GM12878 (cell line): ENCODE measurements around the gene NR1D2. TPM values are rescaled to one million over a fixed set of nuclear protein-coding genes. Genes with fewer than 3 reads are reported as not detected.

Source experiments
- ATAC-seq: fragments of 200-7000 bp; cut with Tn5 transposase; 3 replicates; pipeline ENCODE4 v1.9.1; 2020; ENCODE audit warnings: mild to moderate bottlenecking, moderate library complexity
- BruUV-seq: library from RNA; stranded (reverse); fragments of 400-500 nt; replicated peaks from 2 replicates; lab custom pipeline; 2021; lab: Mats Ljungman, UMichigan
- CTCF ChIA-PET: fragments of 300-600 bp; sonication (Branson Sonifier 250); formaldehyde crosslinking; extraction: SDS; loops from one replicate; lab custom pipeline; 2021; ENCODE audit warnings: inconsistent platforms; lab: Yijun Ruan, JAX
- POLR2A ChIA-PET: fragments of 350-600 bp; formaldehyde crosslinking; extraction: SDS; loops from one replicate; lab custom pipeline; 2021; ENCODE audit warnings: inconsistent platforms; lab: Charles Lee
- RAD21 ChIA-PET: fragments of 300-600 bp; sonication (Branson Sonifier 250); formaldehyde crosslinking; loops from one replicate; lab custom pipeline; 2023; ENCODE audit warnings: antibody characterized with exemption; ENCODE audit not compliant: unreplicated experiment; lab: Charles Lee
- SMC1A ChIA-PET: fragments of 300-600 bp; sonication (Branson Sonifier 250); formaldehyde crosslinking; loops from one replicate; lab custom pipeline; 2023; ENCODE audit not compliant: unreplicated experiment, uncharacterized antibody; lab: Charles Lee
- DNase-seq: peaks from one replicate; pipeline ENCODE4 v3.0.0-alpha.2; 2011; ENCODE audit warnings: low read depth, low spot score
- FAIRE-seq: peaks from 3 replicates; lab custom pipeline; 2011; peaks lifted over from hg19 to GRCh38; lab: Jason Lieb, UNC
- H2AFZ ChIP-seq: 2 replicates; pipeline ENCODE4 v1.6.0; 2011; ENCODE audit warnings: low read depth, low read length, control low read depth; ENCODE audit not compliant: control insufficient read depth
- H3K27ac ChIP-seq: 2 replicates; pipeline ENCODE4 v1.5.1; 2011; ENCODE audit warnings: control low read depth; ENCODE audit not compliant: control insufficient read depth, insufficient read depth
- H3K27me3 ChIP-seq, 2 experiments: replicated peaks in 1 of 2; 2 replicates each; pipeline versions ENCODE4 v1.6.0 to v1.6.1; 2011; ENCODE audit warnings: low read length in 1 of 2; ENCODE audit not compliant: control insufficient read depth in 2 of 2, insufficient read depth in 2 of 2
- H3K36me3 ChIP-seq, 2 experiments: 2 replicates each; pipeline ENCODE4 v1.5.1; 2011; ENCODE audit warnings: low read length in 1 of 2; ENCODE audit not compliant: control insufficient read depth in 2 of 2, insufficient read depth in 2 of 2
- H3K4me1 ChIP-seq: 2 replicates; pipeline ENCODE4 v1.6.1; 2011; ENCODE audit warnings: mild to moderate bottlenecking, low read length, moderate library complexity, mixed read lengths; ENCODE audit not compliant: control insufficient read depth, insufficient read depth
- H3K4me2 ChIP-seq: 2 replicates; pipeline ENCODE4 v1.6.0; 2011; ENCODE audit warnings: control low read depth; ENCODE audit not compliant: control insufficient read depth, insufficient read depth
- H3K4me3 ChIP-seq: fragments of 200-600 bp; sonication (generic); 2 replicates; pipeline ENCODE4 v1.5.1; 2016
- H3K79me2 ChIP-seq: 2 replicates; pipeline ENCODE4 v1.6.0; 2011; ENCODE audit warnings: low read length; ENCODE audit not compliant: control insufficient read depth, insufficient read depth
- H3K9ac ChIP-seq: 2 replicates; pipeline ENCODE4 v1.8.0; 2011; ENCODE audit warnings: low read length, control low read depth, mixed read lengths; ENCODE audit not compliant: control insufficient read depth, insufficient read depth
- H3K9me3 ChIP-seq: replicated peaks from 3 replicates; pipeline ENCODE4 v1.5.1; 2011; ENCODE audit warnings: mild to moderate bottlenecking, low read length; ENCODE audit not compliant: control insufficient read depth, insufficient read depth
- H4K20me1 ChIP-seq: 2 replicates; pipeline ENCODE4 v1.6.0; 2011; ENCODE audit not compliant: control insufficient read depth, insufficient read depth
- BRCA1 ChIP-seq: IDR thresholded peaks from 2 replicates; pipeline ENCODE4 v1.6.1; 2011; ENCODE audit warnings: low read depth, low read length, improper control_type of control experiment
- CHD4 ChIP-seq: fragments of 200-600 bp; sonication (generic); IDR thresholded peaks from 2 replicates; pipeline ENCODE4 v1.6.1; 2016; ENCODE audit warnings: mild to moderate bottlenecking
- FOS ChIP-seq: IDR thresholded peaks from 3 replicates; pipeline ENCODE4 v1.6.1; 2011; ENCODE audit warnings: borderline replicate concordance; ENCODE audit not compliant: insufficient read length; ENCODE audit errors: extremely low read depth
- IRF4 ChIP-seq: IDR thresholded peaks from 2 replicates; pipeline ENCODE4 v1.6.1; 2011; ENCODE audit warnings: low read depth, low read length
- RAD21 ChIP-seq: IDR thresholded peaks from 2 replicates; pipeline ENCODE4 v1.6.1; 2011; ENCODE audit warnings: mild to moderate bottlenecking, low read depth, low read length, moderate library complexity; ENCODE audit not compliant: insufficient read depth
- RELA ChIP-seq: fragments of 450-650 bp; IDR thresholded peaks from 2 replicates; pipeline ENCODE4 v1.8.0; 2014; ENCODE audit warnings: borderline replicate concordance; ENCODE audit not compliant: partially characterized antibody
- SUPT20H ChIP-seq: IDR thresholded peaks from 2 replicates; pipeline ENCODE4 v1.6.1; 2011; ENCODE audit warnings: low read depth, mild to moderate bottlenecking, low read length, moderate library complexity, borderline replicate concordance; ENCODE audit not compliant: control insufficient read depth
- TARDBP ChIP-seq: IDR thresholded peaks from 2 replicates; pipeline ENCODE4 v1.6.1; 2016; ENCODE audit warnings: borderline replicate concordance
- WGBS: methylation state at CpG from one replicate; pipeline ENCODE4 v1.1.6; 2016; ENCODE audit warnings: low lambda C conversion rate; ENCODE audit not compliant: insufficient replicate concordance, insufficient coverage; ENCODE audit errors: missing lambda C conversion rate; 5-methylcytosine and 5-hydroxymethylcytosine counted together
- in situ Hi-C: fragments of 300-500 bp; cut with MboI; formaldehyde crosslinking; loops from 9 replicates; pipeline ENCODE4 v1.14.3; 2018; ENCODE audit warnings: mixed read lengths
- intact Hi-C: fragments of 100-400 bp; cut with micrococcal nuclease; formaldehyde crosslinking; loops from one replicate; pipeline ENCODE4 v1.14.2; 2022; ENCODE audit not compliant: unreplicated experiment
- polyA plus RNA-seq, 11 experiments: library from polyadenylated mRNA; depleted of rRNA in 4 of 11; unstranded in 6 of 11; stranded (reverse) in 5 of 11; fragments of >200 nt; fragmentation: Nextera tagmentation in 4 of 11; fragmentation: Illumina TruSeq in 1 of 11; extraction: Ambion mirVana in 4 of 11; extraction: Trizol in 1 of 11; gene quantifications; 1 replicate in 1 of 11; 2 replicates in 10 of 11; pipeline versions ENCODE4 v1.2.1 to v1.2.3, GENCODE V29; 2011 to 2016; ENCODE audit warnings: inconsistent platforms in 2 of 11, missing spikeins in 2 of 11, low read depth in 1 of 11
- total RNA-seq, 4 experiments: library from RNA; depleted of rRNA in 3 of 4; stranded (reverse); fragments of >200 nt in 3 of 4; fragmentation: Illumina TruSeq in 1 of 4; extraction: Trizol in 1 of 4; gene quantifications; 2 replicates each; pipeline versions ENCODE4 v1.2.1 to v1.2.3, GENCODE V29; 2013 to 2021
- TF ChIP-seq, protein P1 (sequence below): fragments of 450-650 bp; IDR thresholded peaks from 2 replicates; pipeline ENCODE4 v1.6.1; 2018; ENCODE audit warnings: borderline replicate concordance, mild to moderate bottlenecking; ENCODE audit not compliant: partially characterized antibody
- TF ChIP-seq, protein P2 (sequence below): IDR thresholded peaks from 2 replicates; pipeline ENCODE4 v1.6.1; 2012; ENCODE audit warnings: improper control_type of control experiment, low read depth, low read length; ENCODE audit not compliant: insufficient replicate concordance

Gene NR1D2
- total and polyA plus RNA-seq, 10 of the 15 experiments (the other 5 are each of a cell fraction or from before 2014, with no cell fraction given): 0.67 to 5.3 (median 2.6) TPM

DNA sequence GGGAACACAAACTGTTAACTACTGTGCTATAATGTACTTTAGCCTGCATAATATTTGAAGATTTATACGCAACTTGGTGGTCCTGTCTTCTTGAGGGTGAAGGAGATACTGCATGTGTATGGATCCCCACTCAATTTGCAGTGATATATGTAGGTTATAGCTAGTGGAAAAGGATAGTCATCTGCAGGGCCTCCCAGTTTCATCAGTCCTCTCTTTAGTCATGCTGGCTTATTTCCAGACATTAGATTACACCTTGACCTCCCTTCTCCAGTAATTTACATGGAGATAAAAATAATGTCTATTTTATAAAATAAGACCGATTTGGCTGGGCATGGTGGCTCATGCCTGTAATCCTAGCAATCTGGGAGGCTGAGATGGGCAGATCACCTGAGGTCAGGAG lies 3.7 kb downstream of the NR1D2 start:
- intact Hi-C loops: loop anchor here (5.0 to 10.0 kb wide), 2 partner anchors 186 to 294 kb away; no protein-coding TSS in a partner anchor
- Histone ChIP-seq H3K4me3 (no peak overlapping the region), H3K27me3 (no peaks in the 10 kb centered on the region), H2AFZ (no peak overlapping the region), H3K36me3 (no peaks in the 10 kb centered on the region), H3K27ac (no peak overlapping the region), H3K79me2 (peaks cover 28% of the 10 kb centered on the region), H3K9ac (no peak overlapping the region), H3K4me2 (no peak overlapping the region; the same call in 1 of the 2 replicates), H3K4me1 (peaks cover 20% of the 10 kb centered on the region), H3K9me3 (no peaks in the 10 kb centered on the region), H4K20me1 (no peaks in the 10 kb centered on the region)
- ChIA-PET RAD21 (no interaction called here), SMC1A (interaction anchor here (1.2 kb wide), 1 partner anchor 111 kb away, joined by 3 read pairs; no protein-coding TSS in a partner anchor), CTCF (interaction anchor here (0.5 to 3.0 kb wide), 4 partner anchors 10 to 176 kb away, joined by 3 to 15 read pairs (median 4); no protein-coding TSS in a partner anchor), POLR2A (interaction anchor here (0.6 to 1.0 kb wide), 3 partner anchors 28 to 32 kb away, joined by 3 read pairs; partner anchors contain the start of genes NKIRAS1 and RPL15)
- TF ChIP-seq FOS: no peak
- TF ChIP-seq, protein P1, sequence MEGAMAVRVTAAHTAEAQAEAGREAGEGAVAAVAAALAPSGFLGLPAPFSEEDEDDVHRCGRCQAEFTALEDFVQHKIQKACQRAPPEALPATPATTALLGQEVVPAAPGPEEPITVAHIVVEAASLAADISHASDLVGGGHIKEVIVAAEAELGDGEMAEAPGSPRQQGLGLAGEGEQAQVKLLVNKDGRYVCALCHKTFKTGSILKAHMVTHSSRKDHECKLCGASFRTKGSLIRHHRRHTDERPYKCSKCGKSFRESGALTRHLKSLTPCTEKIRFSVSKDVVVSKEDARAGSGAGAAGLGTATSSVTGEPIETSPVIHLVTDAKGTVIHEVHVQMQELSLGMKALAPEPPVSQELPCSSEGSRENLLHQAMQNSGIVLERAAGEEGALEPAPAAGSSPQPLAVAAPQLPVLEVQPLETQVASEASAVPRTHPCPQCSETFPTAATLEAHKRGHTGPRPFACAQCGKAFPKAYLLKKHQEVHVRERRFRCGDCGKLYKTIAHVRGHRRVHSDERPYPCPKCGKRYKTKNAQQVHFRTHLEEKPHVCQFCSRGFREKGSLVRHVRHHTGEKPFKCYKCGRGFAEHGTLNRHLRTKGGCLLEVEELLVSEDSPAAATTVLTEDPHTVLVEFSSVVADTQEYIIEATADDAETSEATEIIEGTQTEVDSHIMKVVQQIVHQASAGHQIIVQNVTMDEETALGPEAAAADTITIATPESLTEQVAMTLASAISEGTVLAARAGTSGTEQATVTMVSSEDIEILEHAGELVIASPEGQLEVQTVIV: no peak
- no peak for TF ChIP-seq CHD4
- no peak for TF ChIP-seq RAD21
- TF ChIP-seq, protein P2, sequence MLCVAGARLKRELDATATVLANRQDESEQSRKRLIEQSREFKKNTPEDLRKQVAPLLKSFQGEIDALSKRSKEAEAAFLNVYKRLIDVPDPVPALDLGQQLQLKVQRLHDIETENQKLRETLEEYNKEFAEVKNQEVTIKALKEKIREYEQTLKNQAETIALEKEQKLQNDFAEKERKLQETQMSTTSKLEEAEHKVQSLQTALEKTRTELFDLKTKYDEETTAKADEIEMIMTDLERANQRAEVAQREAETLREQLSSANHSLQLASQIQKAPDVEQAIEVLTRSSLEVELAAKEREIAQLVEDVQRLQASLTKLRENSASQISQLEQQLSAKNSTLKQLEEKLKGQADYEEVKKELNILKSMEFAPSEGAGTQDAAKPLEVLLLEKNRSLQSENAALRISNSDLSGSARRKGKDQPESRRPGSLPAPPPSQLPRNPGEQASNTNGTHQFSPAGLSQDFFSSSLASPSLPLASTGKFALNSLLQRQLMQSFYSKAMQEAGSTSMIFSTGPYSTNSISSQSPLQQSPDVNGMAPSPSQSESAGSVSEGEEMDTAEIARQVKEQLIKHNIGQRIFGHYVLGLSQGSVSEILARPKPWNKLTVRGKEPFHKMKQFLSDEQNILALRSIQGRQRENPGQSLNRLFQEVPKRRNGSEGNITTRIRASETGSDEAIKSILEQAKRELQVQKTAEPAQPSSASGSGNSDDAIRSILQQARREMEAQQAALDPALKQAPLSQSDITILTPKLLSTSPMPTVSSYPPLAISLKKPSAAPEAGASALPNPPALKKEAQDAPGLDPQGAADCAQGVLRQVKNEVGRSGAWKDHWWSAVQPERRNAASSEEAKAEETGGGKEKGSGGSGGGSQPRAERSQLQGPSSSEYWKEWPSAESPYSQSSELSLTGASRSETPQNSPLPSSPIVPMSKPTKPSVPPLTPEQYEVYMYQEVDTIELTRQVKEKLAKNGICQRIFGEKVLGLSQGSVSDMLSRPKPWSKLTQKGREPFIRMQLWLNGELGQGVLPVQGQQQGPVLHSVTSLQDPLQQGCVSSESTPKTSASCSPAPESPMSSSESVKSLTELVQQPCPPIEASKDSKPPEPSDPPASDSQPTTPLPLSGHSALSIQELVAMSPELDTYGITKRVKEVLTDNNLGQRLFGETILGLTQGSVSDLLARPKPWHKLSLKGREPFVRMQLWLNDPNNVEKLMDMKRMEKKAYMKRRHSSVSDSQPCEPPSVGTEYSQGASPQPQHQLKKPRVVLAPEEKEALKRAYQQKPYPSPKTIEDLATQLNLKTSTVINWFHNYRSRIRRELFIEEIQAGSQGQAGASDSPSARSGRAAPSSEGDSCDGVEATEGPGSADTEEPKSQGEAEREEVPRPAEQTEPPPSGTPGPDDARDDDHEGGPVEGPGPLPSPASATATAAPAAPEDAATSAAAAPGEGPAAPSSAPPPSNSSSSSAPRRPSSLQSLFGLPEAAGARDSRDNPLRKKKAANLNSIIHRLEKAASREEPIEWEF: no peak
- no peak for TF ChIP-seq TARDBP
- no peak for TF ChIP-seq SUPT20H
- no peak for TF ChIP-seq IRF4
- no peak for TF ChIP-seq RELA
- no peak for TF ChIP-seq BRCA1
- WGBS: 98% methylated on average over 2 of the region's 2 CpGs
- ATAC-seq: no peak
- BruUV-seq: no TSS peak
- DNase-seq: no peak
- no peak for FAIRE-seq
- in situ Hi-C loops: loop anchor here (25.0 kb wide), 1 partner anchor 1839 kb away; the partner anchor contains the start of genes NGLY1 and OXSM
